NCI-H1417 (cell line): ENCODE results near the gene SAMD11.

ENCODE experiments used
- DNase-seq, 3 experiments: peaks; one replicate each; lab custom pipeline; 2025; lab: John Stamatoyannopoulos, UW

Gene SAMD11

DNA sequence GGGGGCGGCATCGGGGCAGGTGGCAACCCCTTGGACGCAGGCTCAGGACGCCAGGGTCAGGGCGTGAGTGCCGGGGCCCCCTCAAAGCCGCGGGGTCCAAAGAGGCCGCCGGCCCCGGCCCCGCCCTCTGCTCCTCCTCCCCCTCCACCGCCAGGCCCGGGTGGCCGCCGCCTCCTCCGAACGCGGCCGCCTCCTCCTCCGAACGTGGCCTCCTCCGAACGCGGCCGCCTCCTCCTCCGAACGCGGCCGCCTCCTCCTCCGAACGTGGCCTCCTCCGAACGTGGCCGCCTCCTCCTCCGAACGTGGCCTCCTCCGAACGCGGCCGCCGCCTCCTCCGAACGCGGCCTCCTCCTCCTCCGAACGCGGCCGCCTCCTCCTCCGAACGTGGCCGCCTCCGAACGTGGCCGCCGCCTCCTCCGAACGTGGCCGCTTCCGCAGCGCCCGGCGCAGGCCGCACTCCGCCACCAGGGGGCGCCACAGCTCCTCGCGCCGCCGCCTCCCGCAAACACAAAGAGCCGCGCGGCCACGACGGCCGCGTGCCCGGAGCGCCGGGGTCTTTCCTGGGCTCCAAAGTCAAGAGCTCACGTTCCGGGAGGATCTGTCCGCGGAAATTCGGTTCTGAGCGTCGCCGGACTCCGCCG is 19.3 kb upstream of the SAMD11 start:
- peak; percentile 78 to 82 (median 80) for DNase-seq

- peak in 2 of 3 experiments; percentile 38 to 40 for DNase-seq
Measured at GRCh38 chr1:905071-905749, 18.5 kb upstream of the SAMD11 start.

GRCh38 chr1:905811-906599 is 17.7 kb upstream of the SAMD11 start:
- no peak for DNase-seq

GRCh38 chr1:906600-907420 is 16.9 kb upstream of the SAMD11 start:
- peak in 1 of 3 experiments; percentile 42 for DNase-seq

GRCh38 chr1:907611-908451 is 15.9 kb upstream of the SAMD11 start:
- DNase-seq, result no peak

- DNase-seq, result no peak
Measured at GRCh38 chr1:908661-909060, 15.1 kb upstream of the SAMD11 start.

DNA sequence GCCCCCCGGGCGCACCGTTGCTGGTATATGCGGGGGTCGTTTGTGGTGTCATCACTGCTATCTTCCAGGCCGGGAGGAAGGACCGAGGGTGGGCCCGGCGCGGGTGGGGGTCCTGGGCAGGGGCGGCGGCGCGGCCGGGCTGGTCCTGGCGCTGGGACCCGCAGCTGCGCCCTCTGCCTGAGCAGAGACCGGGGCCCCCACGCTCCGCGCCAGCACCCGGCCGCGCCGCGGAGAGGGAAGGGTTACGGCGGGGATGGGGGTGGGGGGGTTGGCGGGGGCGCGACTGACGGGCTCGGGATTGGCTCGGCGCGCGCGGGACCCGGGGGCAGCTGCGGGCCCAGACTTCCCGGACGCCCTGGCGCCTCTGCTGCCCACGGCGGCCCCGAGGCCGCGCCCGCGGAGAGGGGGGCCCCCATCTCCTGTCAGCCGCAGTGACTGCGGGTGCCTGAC is 13.8 kb upstream of the SAMD11 start:
- DNase-seq, result peak in 1 of 3 experiments; percentile 58

- peak in 2 of 3 experiments; percentile 58 for DNase-seq
Measured at GRCh38 chr1:910311-910880, 13.3 kb upstream of the SAMD11 start.

DNA sequence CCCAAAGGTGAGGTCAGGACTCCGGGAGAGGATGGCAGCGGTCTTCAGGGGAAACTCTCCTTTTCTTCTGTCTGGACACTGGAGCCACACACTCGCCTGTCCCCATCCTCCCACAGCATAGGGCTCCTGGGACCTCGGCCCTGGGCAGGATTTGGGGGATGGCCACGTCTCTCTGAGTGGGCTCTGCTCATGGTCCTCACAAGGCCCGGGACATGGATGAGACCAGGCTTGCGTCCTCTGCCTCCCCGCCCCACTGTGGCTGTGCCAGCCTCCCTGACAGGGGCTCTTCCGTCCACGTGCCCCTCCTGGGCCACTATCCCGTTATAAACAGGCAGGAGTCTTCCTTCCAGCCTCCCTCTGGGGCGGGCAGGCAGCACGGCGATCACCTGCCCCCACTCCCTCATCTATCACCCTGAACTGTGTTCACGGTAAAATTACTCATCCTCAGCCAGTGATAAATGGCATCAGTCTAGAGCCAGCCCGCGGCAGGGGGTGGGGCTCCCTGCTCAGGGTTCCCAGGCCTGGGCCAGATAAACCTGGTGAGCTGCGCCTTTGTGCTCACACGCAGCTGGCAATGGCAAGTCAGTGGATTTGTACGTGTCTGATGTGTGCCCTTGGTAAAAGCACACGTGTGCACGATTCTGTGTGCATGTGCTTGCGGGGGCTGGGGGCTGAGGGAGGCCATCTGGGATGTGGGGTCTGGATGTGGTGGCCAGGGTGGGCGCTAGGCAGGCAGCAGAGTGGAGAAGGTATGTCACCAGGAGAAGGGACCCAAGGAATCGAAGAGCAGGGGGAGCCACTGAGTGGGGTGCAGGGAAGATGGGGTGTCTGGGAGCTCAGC is 12.6 kb upstream of the SAMD11 start:
- peak; percentile 72 to 87 (median 84) for DNase-seq

GRCh38 chr1:911875-912739 is 11.6 kb upstream of the SAMD11 start:
- DNase-seq, result no peak

- DNase-seq, result no peak
Measured at GRCh38 chr1:912740-913301, 10.9 kb upstream of the SAMD11 start.

DNA sequence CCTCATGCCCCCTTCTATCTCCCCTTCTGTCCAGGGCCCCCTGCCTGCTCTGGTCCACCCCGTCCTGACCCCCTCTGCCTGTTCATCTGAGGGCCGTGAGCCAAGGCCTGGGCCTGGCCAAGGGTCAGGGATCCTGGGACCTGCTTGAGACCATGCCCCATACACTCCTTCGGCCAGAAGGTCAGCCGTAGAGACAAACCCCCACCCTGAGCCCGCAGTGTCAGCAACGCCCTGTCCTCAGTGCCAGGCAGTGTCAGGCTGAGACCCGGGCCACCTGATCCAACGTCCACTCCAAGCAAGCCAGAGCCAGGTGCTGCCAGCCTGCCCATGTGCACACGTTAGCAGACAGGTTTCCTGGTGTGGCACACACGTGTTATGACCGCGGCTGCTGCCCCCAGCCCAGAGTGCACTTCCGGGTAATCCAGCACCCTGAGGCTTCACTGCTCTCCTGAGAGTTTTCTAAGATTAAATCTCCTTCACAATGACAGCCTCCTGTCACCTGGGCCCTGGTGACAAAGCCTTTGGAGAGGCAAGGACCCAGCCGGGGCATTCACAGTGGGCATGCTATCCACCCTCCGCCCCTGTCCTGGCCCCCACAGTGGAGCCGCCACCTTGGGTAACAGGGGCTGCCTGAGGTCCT is 10.1 kb upstream of the SAMD11 start:
- DNase-seq, result peak in 2 of 3 experiments; percentile 41 to 53

DNA sequence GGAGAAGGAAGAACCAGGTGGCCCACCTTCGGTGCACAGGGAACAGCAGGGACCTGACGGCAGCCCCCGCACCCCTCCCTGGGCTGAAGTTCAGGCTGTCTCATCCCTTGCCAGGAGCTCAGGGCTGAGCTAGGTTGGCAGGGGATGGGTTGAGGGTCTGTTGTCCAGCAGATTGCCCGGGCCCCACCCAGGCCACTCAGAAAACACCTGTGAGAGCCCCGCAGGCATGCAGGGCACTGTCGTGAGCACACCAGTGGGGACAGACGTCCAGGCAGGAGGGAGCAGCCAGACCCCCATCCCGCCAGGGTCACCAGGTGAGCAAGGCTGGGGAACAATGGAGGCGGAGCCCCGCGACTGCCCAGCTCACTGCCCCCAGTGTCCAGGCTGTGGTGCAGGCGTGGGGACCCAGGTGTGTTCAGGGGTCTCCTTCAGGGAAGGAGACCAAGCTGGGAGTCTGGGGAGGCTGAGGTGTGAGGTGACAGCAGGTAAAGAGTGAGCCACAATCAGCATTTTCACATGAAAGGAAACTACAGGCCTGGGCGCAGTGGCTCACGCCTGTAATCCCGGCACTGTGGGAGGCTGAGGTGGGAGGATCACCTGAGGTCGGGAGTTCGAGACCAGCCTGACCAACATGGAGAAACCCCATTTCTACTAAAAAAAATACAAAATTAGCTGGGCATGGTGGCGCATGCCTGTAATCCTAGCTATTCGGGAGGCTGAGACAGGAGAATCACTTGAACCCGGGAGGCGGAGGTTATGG is 9.4 kb upstream of the SAMD11 start:
- DNase-seq, result no peak

- no peak for DNase-seq
Measured at GRCh38 chr1:914891-915280, 8.8 kb upstream of the SAMD11 start.

- DNase-seq, result no peak
Measured at GRCh38 chr1:915295-916172, 8.2 kb upstream of the SAMD11 start.
